Colonic mucosa (tissue), 2 donors: ENCODE results near the gene CCDC102B. TPM values are rescaled to one million over a fixed set of nuclear protein-coding genes. Genes with fewer than 3 reads are reported as not detected.

ENCODE experiments used
- total RNA-seq, 2 donors: library from RNA; stranded (reverse); fragmentation: NEBNext Ultra II Directional in 1 of 2; extraction: Animal tissue kit (Norgen Biotek cat#: 25700) in 1 of 2; gene quantifications; one replicate each; pipeline ENCODE4 v1.2.1, GENCODE V29; 2021
- donor health status: DM: no; HTN: no; CAD: no.
- donor health status: DM: no; HTN: no; CAD: no.

The CCDC102B gene
- total RNA-seq, 2 donors from 2014 or later = 1.7 to 3.3 TPM

Other genes with a start within 250 kb of the CCDC102B start
- gene TMX3, start 83.0 kb upstream of the CCDC102B start, total RNA-seq = 10 to 100 TPM; 24.4 to 25.9 TPM